Trophoblast cell (in vitro differentiated cells and primary cell): ENCODE data around the gene ENPP6. TPM values are rescaled to one million over a fixed set of nuclear protein-coding genes. Genes with fewer than 3 reads are reported as not detected.

Experiments used
- DNase-seq, 2 donors: peaks; one replicate each; pipeline ENCODE4 v3.0.0-alpha.2; 2016
- H2AFZ ChIP-seq: 2 replicates; pipeline ENCODE4 v1.6.1; 2013; ENCODE audit warnings: low read length, moderate library complexity, mild to moderate bottlenecking; ENCODE audit not compliant: insufficient read depth, poor library complexity
- H2AK5ac ChIP-seq: 2 replicates; pipeline ENCODE4 v1.6.1; 2013; ENCODE audit warnings: mild to moderate bottlenecking, low read length
- H2BK120ac ChIP-seq: 2 replicates; pipeline ENCODE4 v1.6.1; 2013; ENCODE audit warnings: low read length, mild to moderate bottlenecking, moderate library complexity; ENCODE audit not compliant: insufficient read depth, poor library complexity
- H2BK12ac ChIP-seq: 2 replicates; pipeline ENCODE4 v1.6.1; 2013; ENCODE audit warnings: mild to moderate bottlenecking, low read length, moderate library complexity
- H2BK5ac ChIP-seq: 2 replicates; pipeline ENCODE4 v1.6.1; 2013; ENCODE audit warnings: low read length, low read depth, moderate library complexity, mild to moderate bottlenecking; ENCODE audit not compliant: poor library complexity
- H3K14ac ChIP-seq: 2 replicates; pipeline ENCODE4 v1.6.1; 2013; ENCODE audit warnings: mild to moderate bottlenecking, low read length
- H3K18ac ChIP-seq: 2 replicates; pipeline ENCODE4 v1.6.1; 2013; ENCODE audit warnings: mild to moderate bottlenecking, low read length
- H3K23ac ChIP-seq: 2 replicates; pipeline ENCODE4 v1.6.1; 2013; ENCODE audit warnings: low read length
- H3K27ac ChIP-seq: 2 replicates; pipeline ENCODE4 v1.5.1; 2013; ENCODE audit warnings: low read depth, mild to moderate bottlenecking, inconsistent platforms, low read length, moderate library complexity
- H3K27me3 ChIP-seq: 2 replicates; pipeline ENCODE4 v1.6.1; 2013; ENCODE audit warnings: inconsistent platforms, mild to moderate bottlenecking, low read length, moderate library complexity; ENCODE audit not compliant: insufficient read depth
- H3K36me3 ChIP-seq, 2 experiments: 1 replicate in 1 of 2; 2 replicates in 1 of 2; pipeline ENCODE4 v1.6.1; 2013; ENCODE audit warnings: low read length in 2 of 2, mild to moderate bottlenecking in 2 of 2, moderate library complexity in 1 of 2; ENCODE audit not compliant: insufficient read depth in 2 of 2, control insufficient read depth in 1 of 2
- H3K4ac ChIP-seq: 2 replicates; pipeline ENCODE4 v1.6.1; 2013; ENCODE audit warnings: low read depth, mild to moderate bottlenecking, low read length, moderate library complexity
- H3K4me1 ChIP-seq, 2 experiments: 1 replicate in 1 of 2; 2 replicates in 1 of 2; pipeline ENCODE4 v1.6.1; 2013; ENCODE audit warnings: low read length in 2 of 2, mild to moderate bottlenecking in 2 of 2, moderate library complexity in 1 of 2; ENCODE audit not compliant: insufficient read depth in 2 of 2, control insufficient read depth in 1 of 2
- H3K4me2 ChIP-seq: 2 replicates; pipeline ENCODE4 v1.6.1; 2013; ENCODE audit warnings: inconsistent platforms, mild to moderate bottlenecking, low read length, moderate library complexity
- H3K4me3 ChIP-seq: 2 replicates; pipeline ENCODE4 v1.5.1; 2013; ENCODE audit warnings: mild to moderate bottlenecking, low read depth, low read length, inconsistent platforms
- H3K79me1 ChIP-seq: one replicate; pipeline ENCODE4 v1.6.1; 2013; ENCODE audit warnings: low read length
- H3K79me2 ChIP-seq: 2 replicates; pipeline ENCODE4 v1.6.1; 2013; ENCODE audit warnings: low read length, mild to moderate bottlenecking; ENCODE audit not compliant: control insufficient read depth, insufficient read depth, poor library complexity
- H3K9ac ChIP-seq: 2 replicates; pipeline ENCODE4 v1.6.1; 2013; ENCODE audit warnings: mild to moderate bottlenecking, low read length
- H3K9me3 ChIP-seq: 2 replicates; pipeline ENCODE4 v1.6.1; 2013; ENCODE audit warnings: low read depth, mild to moderate bottlenecking, control low read depth, inconsistent platforms, low read length; ENCODE audit not compliant: insufficient read depth
- H4K12ac ChIP-seq: 2 replicates; pipeline ENCODE4 v1.6.1; 2013; ENCODE audit warnings: low read depth, mild to moderate bottlenecking, low read length, moderate library complexity
- H4K8ac ChIP-seq: 2 replicates; pipeline ENCODE4 v1.6.1; 2013; ENCODE audit warnings: low read depth, mild to moderate bottlenecking, low read length, moderate library complexity
- H4K91ac ChIP-seq: one replicate; pipeline ENCODE4 v1.6.1; 2013; ENCODE audit warnings: low read depth, mild to moderate bottlenecking, low read length, moderate library complexity
- WGBS: extraction: QIAGEN DNeasy Blood & Tissue Kit; methylation state at CpG from one replicate; pipeline ENCODE4 v1.1.7; 2013; ENCODE audit warnings: missing lambda C conversion rate; ENCODE audit not compliant: insufficient read length, insufficient coverage; ENCODE audit errors: extremely low coverage; 5-methylcytosine and 5-hydroxymethylcytosine counted together
- polyA plus RNA-seq: library from polyadenylated mRNA; stranded (reverse); fragments of 200-250 nt; gene quantifications from 2 replicates; pipeline ENCODE4 v1.2.3, GENCODE V29; 2013

The ENPP6 gene
- 0.15 and 0.28 TPM in 2 replicates for polyA plus RNA-seq

- H4K91ac ChIP-seq, result no peak within 1 kb of the TSS
- no peak within 1 kb of the TSS for H2BK12ac ChIP-seq
- no peak within 1 kb of the TSS for H3K14ac ChIP-seq
- no peak within 1 kb of the TSS for H4K12ac ChIP-seq
- H2BK120ac ChIP-seq, result no peak within 1 kb of the TSS
- no peaks in the 10 kb centered on the region for H3K9me3 ChIP-seq
- H4K8ac ChIP-seq, result no peak within 1 kb of the TSS
- H2BK5ac ChIP-seq, result no peak within 1 kb of the TSS
- peaks cover 3 to 5% of the 10 kb centered on the region in 2 experiments for H3K4me1 ChIP-seq
- H3K23ac ChIP-seq, result no peak within 1 kb of the TSS
- no peaks in the 10 kb centered on the region for H3K36me3 ChIP-seq
- H3K18ac ChIP-seq, result no peak within 1 kb of the TSS
- no peak within 1 kb of the TSS for H2AK5ac ChIP-seq
- DNase-seq, result no peak
- no CpG with 5 or more reads among the region's 8 CpGs for WGBS
- no peak within 1 kb of the TSS for H3K4ac ChIP-seq
- H2AFZ ChIP-seq, result no peak within 1 kb of the TSS
- no peaks in the 10 kb centered on the region for H3K79me2 ChIP-seq
- no peak within 1 kb of the TSS for H3K4me3 ChIP-seq
- no peak within 1 kb of the TSS for H3K4me2 ChIP-seq
- H3K27me3 ChIP-seq, result no peaks in the 10 kb centered on the region
- no peak within 1 kb of the TSS for H3K9ac ChIP-seq
- no peak within 1 kb of the TSS for H3K27ac ChIP-seq
- H3K79me1 ChIP-seq, result no peaks in the 10 kb centered on the region
Measured at GRCh38 chr4:184217634-184218033, at the start of gene ENPP6. Gene ENPP6 (minus strand): TSS chr4:184217873. CDS start chr4:184217819, 54 bp downstream.

- Histone ChIP-seq H3K23ac (no peak overlapping the region), H4K12ac (no peak overlapping the region), H3K4me2 (no peak overlapping the region), H3K79me2 (no peaks in the 10 kb centered on the region), H3K27ac (no peak overlapping the region), H3K4ac (no peak overlapping the region), H3K4me3 (no peak overlapping the region), H3K27me3 (no peaks in the 10 kb centered on the region), H3K79me1 (no peaks in the 10 kb centered on the region), H3K9ac (no peak overlapping the region), H4K91ac (no peak overlapping the region), H2BK120ac (no peak overlapping the region), H3K14ac (no peak overlapping the region), H2BK12ac (no peak overlapping the region), H2BK5ac (no peak overlapping the region), H3K4me1 (peaks cover 2 to 8% of the 10 kb centered on the region in 2 experiments), H2AK5ac (no peak overlapping the region), H2AFZ (no peak overlapping the region), H3K36me3 (no peaks in the 10 kb centered on the region), H4K8ac (no peak overlapping the region), H3K9me3 (no peaks in the 10 kb centered on the region), H3K18ac (no peak overlapping the region)
- no CpG with 5 or more reads among the region's 1 CpG for WGBS
- DNase-seq, result no peak
Measured at GRCh38 chr4:184267206-184267608, 49.5 kb upstream of the ENPP6 start.

- Histone ChIP-seq H3K4ac (no peak overlapping the region), H3K4me1 (peaks cover 2 to 8% of the 10 kb centered on the region in 2 experiments), H3K4me3 (no peak overlapping the region), H3K23ac (no peak overlapping the region), H2BK120ac (no peak overlapping the region), H4K8ac (no peak overlapping the region), H3K4me2 (no peak overlapping the region), H3K9me3 (no peaks in the 10 kb centered on the region), H3K36me3 (no peaks in the 10 kb centered on the region), H2BK12ac (no peak overlapping the region), H2BK5ac (no peak overlapping the region), H2AK5ac (no peak overlapping the region), H4K91ac (no peak overlapping the region), H3K79me2 (no peaks in the 10 kb centered on the region), H3K9ac (no peak overlapping the region), H3K14ac (no peak overlapping the region), H3K79me1 (no peaks in the 10 kb centered on the region), H3K27ac (no peak overlapping the region), H2AFZ (no peak overlapping the region), H4K12ac (no peak overlapping the region), H3K18ac (no peak overlapping the region), H3K27me3 (no peaks in the 10 kb centered on the region)
- no CpG with 5 or more reads among the region's 16 CpGs for WGBS
- DNase-seq, result peak; percentile 56 to 67
Measured at GRCh38 chr4:184265546-184266351, 48.1 kb upstream of the ENPP6 start.

GRCh38 chr4:184263910-184264732 lies 46.4 kb upstream of the ENPP6 start:
- no peak overlapping the region for H3K4me3 ChIP-seq
- H2BK120ac ChIP-seq, result no peak overlapping the region
- no peak overlapping the region for H3K27ac ChIP-seq
- H2BK12ac ChIP-seq, result no peak overlapping the region
- H3K36me3 ChIP-seq, result no peaks in the 10 kb centered on the region
- no peak overlapping the region for H2AFZ ChIP-seq
- H3K9ac ChIP-seq, result no peak overlapping the region
- no peaks in the 10 kb centered on the region for H3K9me3 ChIP-seq
- H3K4me1 ChIP-seq, result peaks cover 2 to 8% of the 10 kb centered on the region in 2 experiments
- peak overlapping the region; percentile 2 for H4K8ac ChIP-seq
- no peak overlapping the region for H2AK5ac ChIP-seq
- no peak overlapping the region for H3K4me2 ChIP-seq
- DNase-seq, result peak; percentile 94 to 99
- no peak overlapping the region for H3K23ac ChIP-seq
- H4K91ac ChIP-seq, result no peak overlapping the region
- no peaks in the 10 kb centered on the region for H3K79me2 ChIP-seq
- H3K4ac ChIP-seq, result no peak overlapping the region
- H3K79me1 ChIP-seq, result no peaks in the 10 kb centered on the region
- no peak overlapping the region for H2BK5ac ChIP-seq
- H3K27me3 ChIP-seq, result no peaks in the 10 kb centered on the region
- no peak overlapping the region for H3K14ac ChIP-seq
- H3K18ac ChIP-seq, result no peak overlapping the region
- no peak overlapping the region for H4K12ac ChIP-seq
- no CpG with 5 or more reads among the region's 19 CpGs for WGBS
